ENCODE measurements around the gene DDX20.

GRCh38 chr1:111813440-111814304 lies 58.0 kb downstream of the DDX20 start:
- TF ChIP-seq CTCF (IDR thresholded peaks at IDR 0.05) (no peak), POLR2A (IDR thresholded peaks at IDR 0.05) (no peak), EP300 (IDR thresholded peaks at IDR 0.05) (no peak)
